WI38 (cell line): Measurements from ENCODE around the gene HLA-DOB.

Experiments
- H3K4me3 ChIP-seq: 2 replicates; pipeline ENCODE4 v1.5.1; 2011; ENCODE audit warnings: low read depth, mild to moderate bottlenecking, control low read depth, low read length
- CTCF ChIP-seq: IDR thresholded peaks from 2 replicates; pipeline ENCODE4 v1.5.1; 2012; ENCODE audit warnings: low read depth, mild to moderate bottlenecking, control low read depth, low read length

Gene HLA-DOB

GRCh38 chr6:32849126-32849525, 32.3 kb upstream of the HLA-DOB start:
- no peak overlapping the region for H3K4me3 ChIP-seq
- TF ChIP-seq CTCF, result no peak

- TF ChIP-seq CTCF, result no peak
- no peak overlapping the region for H3K4me3 ChIP-seq
Observed at GRCh38 chr6:32847795-32848194, 31.0 kb upstream of the HLA-DOB start.

- no peak overlapping the region for H3K4me3 ChIP-seq
- TF ChIP-seq CTCF, result no peak
Observed at GRCh38 chr6:32847004-32847403, 30.2 kb upstream of the HLA-DOB start.

GRCh38 chr6:32845384-32845884, 28.6 kb upstream of the HLA-DOB start:
- no peak overlapping the region for H3K4me3 ChIP-seq

GRCh38 chr6:32844839-32845383, 28.1 kb upstream of the HLA-DOB start:
- TF ChIP-seq CTCF, result no peak
- peak overlapping the region; percentile 92; the same call in 1 of the 2 replicates for H3K4me3 ChIP-seq

More at GRCh38 chr6:32845384-32845884, 28.6 kb upstream of the HLA-DOB start:
- no peak for TF ChIP-seq CTCF

GRCh38 chr6:32843979-32844838, 27.4 kb upstream of the HLA-DOB start, which contains the start of gene PSMB8:
Gene PSMB8 (minus strand): TSS chr6:32844047. CDS start chr6:32843996, 51 bp downstream.
- peak within 1 kb of the TSS; percentile 92 for H3K4me3 ChIP-seq
- no peak for TF ChIP-seq CTCF
